IMR-90 (cell line): Measurements from ENCODE around the gene MYRFL. TPM values are rescaled to one million over a fixed set of nuclear protein-coding genes. Genes with fewer than 3 reads are reported as not detected.

Experiments
- ATAC-seq: fragments of 200-7000 bp; cut with Tn5 transposase; 2 replicates; pipeline ENCODE4 v1.9.1; 2020; ENCODE audit warnings: low read depth, mild to moderate bottlenecking, moderate library complexity
- BruUV-seq: library from RNA; stranded (reverse); fragments of 400-500 nt; replicated peaks from 2 replicates; lab custom pipeline; 2021; lab: Mats Ljungman, UMichigan
- CTCF ChIA-PET: fragments of 300-600 bp; formaldehyde crosslinking; extraction: SDS; loops from one replicate; lab custom pipeline; 2021; ENCODE audit warnings: antibody characterized with exemption; lab: Yijun Ruan, JAX
- POLR2A ChIA-PET: fragments of 300-600 bp; sonication (Branson Sonifier 250); formaldehyde crosslinking; loops from one replicate; lab custom pipeline; 2022; ENCODE audit warnings: antibody characterized with exemption; ENCODE audit not compliant: unreplicated experiment; lab: Charles Lee
- DNase-seq: peaks from one replicate; pipeline ENCODE4 v3.0.0; 2013
- H2AFZ ChIP-seq: replicated peaks from 2 replicates; pipeline ENCODE3; 2013; ENCODE audit warnings: low read length, mild to moderate bottlenecking; ENCODE audit not compliant: poor library complexity
- H2AK5ac ChIP-seq: 2 replicates; pipeline ENCODE4 v1.6.1; 2013; ENCODE audit warnings: low read depth, low read length, inconsistent platforms
- H2AK9ac ChIP-seq: replicated peaks from 2 replicates; pipeline ENCODE3; 2013; ENCODE audit warnings: mild to moderate bottlenecking, low read depth, low read length, moderate library complexity; ENCODE audit not compliant: poor library complexity
- H2BK120ac ChIP-seq: 2 replicates; pipeline ENCODE4 v1.6.1; 2013; ENCODE audit warnings: low read depth, low read length, inconsistent platforms
- H2BK15ac ChIP-seq: 3 replicates; pipeline ENCODE4 v1.6.1; 2013; ENCODE audit warnings: low read depth, low read length, inconsistent platforms
- H2BK20ac ChIP-seq: 2 replicates; pipeline ENCODE4 v1.6.1; 2013; ENCODE audit warnings: low read depth, mild to moderate bottlenecking, inconsistent platforms, low read length, moderate library complexity
- H2BK5ac ChIP-seq: 2 replicates; pipeline ENCODE4 v1.6.1; 2013; ENCODE audit warnings: mild to moderate bottlenecking, low read depth, low read length, inconsistent platforms; ENCODE audit not compliant: poor library complexity, severe bottlenecking
- H3K14ac ChIP-seq: replicated peaks from 2 replicates; pipeline ENCODE4 v1.6.1; 2013; ENCODE audit warnings: low read depth, low read length, inconsistent platforms
- H3K18ac ChIP-seq: 2 replicates; pipeline ENCODE4 v1.6.1; 2013; ENCODE audit warnings: low read depth, low read length, control low read depth
- H3K23ac ChIP-seq: 2 replicates; pipeline ENCODE4 v1.6.1; 2013; ENCODE audit warnings: low read depth, low read length, inconsistent platforms
- H3K27ac ChIP-seq: 2 replicates; pipeline ENCODE4 v1.5.1; 2013; ENCODE audit warnings: mild to moderate bottlenecking, control low read depth, low read length; ENCODE audit not compliant: insufficient read depth
- H3K27me3 ChIP-seq: 2 replicates; pipeline ENCODE4 v1.6.1; 2013; ENCODE audit warnings: low read length; ENCODE audit not compliant: control insufficient read depth, insufficient read depth
- H3K36me3 ChIP-seq: 2 replicates; pipeline ENCODE4 v1.6.1; 2013; ENCODE audit warnings: low read length, mixed read lengths; ENCODE audit not compliant: control insufficient read depth, insufficient read depth
- H3K4ac ChIP-seq: 2 replicates; pipeline ENCODE4 v1.6.1; 2013; ENCODE audit warnings: low read depth, low read length, inconsistent platforms
- H3K4me1 ChIP-seq: 2 replicates; pipeline ENCODE4 v1.6.1; 2013; ENCODE audit warnings: low read length, mixed read lengths; ENCODE audit not compliant: control insufficient read depth, insufficient read depth
- H3K4me2 ChIP-seq: 2 replicates; pipeline ENCODE4 v1.6.1; 2013; ENCODE audit warnings: low read depth, mild to moderate bottlenecking, control low read depth, low read length, moderate library complexity
- H3K4me3 ChIP-seq: 2 replicates; pipeline ENCODE4 v1.5.1; 2013; ENCODE audit warnings: low read depth, mild to moderate bottlenecking, control low read depth, low read length, moderate library complexity; ENCODE audit not compliant: insufficient read depth
- H3K56ac ChIP-seq: 2 replicates; pipeline ENCODE4 v1.6.1; 2013; ENCODE audit warnings: low read length, inconsistent platforms; ENCODE audit not compliant: insufficient read depth; ENCODE audit errors: extremely low read depth
- H3K79me1 ChIP-seq, 2 experiments: 2 replicates each; pipeline ENCODE4 v1.6.1; 2013; ENCODE audit warnings: low read length in 2 of 2, inconsistent platforms in 1 of 2, low read depth in 1 of 2
- H3K9ac ChIP-seq: 2 replicates; pipeline ENCODE4 v1.6.1; 2013; ENCODE audit warnings: low read depth, low read length, control low read depth
- H3K9me1 ChIP-seq: 2 replicates; pipeline ENCODE4 v1.6.1; 2013; ENCODE audit warnings: low read length, inconsistent platforms; ENCODE audit not compliant: insufficient read depth
- H3K9me3 ChIP-seq: 2 replicates; pipeline ENCODE4 v1.6.1; 2013; ENCODE audit warnings: low read length; ENCODE audit not compliant: control insufficient read depth, insufficient read depth
- H4K20me1 ChIP-seq: 2 replicates; pipeline ENCODE4 v1.6.1; 2013; ENCODE audit warnings: low read length, inconsistent platforms; ENCODE audit not compliant: insufficient read depth
- H4K5ac ChIP-seq: 2 replicates; pipeline ENCODE4 v1.6.1; 2013; ENCODE audit warnings: mild to moderate bottlenecking, low read depth, low read length, control low read depth
- H4K8ac ChIP-seq, 2 experiments: 2 replicates each; pipeline ENCODE4 v1.6.1; 2013; ENCODE audit warnings: low read depth in 2 of 2, low read length in 2 of 2, control low read depth in 1 of 2, inconsistent platforms in 1 of 2
- H4K91ac ChIP-seq: 2 replicates; pipeline ENCODE4 v1.6.1; 2013; ENCODE audit warnings: low read depth, low read length, inconsistent platforms; ENCODE audit not compliant: insufficient read depth
- CHD1 ChIP-seq: IDR thresholded peaks from 2 replicates; pipeline ENCODE4 v1.6.1; 2012; ENCODE audit warnings: low read depth, low read length, improper control_type of control experiment
- CTCF ChIP-seq: conservative IDR thresholded peaks from 2 replicates; pipeline ENCODE4 v1.5.1; 2012; ENCODE audit warnings: mild to moderate bottlenecking, low read depth, low read length, improper control_type of control experiment
- ELK1 ChIP-seq: fragments of 150-350 bp; IDR thresholded peaks from 2 replicates; pipeline ENCODE4 v1.6.1; 2016; ENCODE audit warnings: low read depth, mild to moderate bottlenecking, low read length, moderate library complexity, borderline replicate concordance
- FOS ChIP-seq: fragments of 150-350 bp; IDR thresholded peaks from 2 replicates; pipeline ENCODE4 v1.6.1; 2016; ENCODE audit warnings: low read depth, low read length
- MAFK ChIP-seq: IDR thresholded peaks from 2 replicates; pipeline ENCODE4 v1.6.1; 2012; ENCODE audit warnings: low read depth, low read length, improper control_type of control experiment
- MAZ ChIP-seq: IDR thresholded peaks from 2 replicates; pipeline ENCODE4 v1.6.1; 2012; ENCODE audit warnings: low read depth, mild to moderate bottlenecking, low read length, improper control_type of control experiment, moderate library complexity, borderline replicate concordance
- RAD21 ChIP-seq: IDR thresholded peaks from 2 replicates; pipeline ENCODE4 v1.6.1; 2012; ENCODE audit warnings: low read length, improper control_type of control experiment
- RFX5 ChIP-seq: IDR thresholded peaks from 2 replicates; pipeline ENCODE4 v1.8.0; 2012; ENCODE audit warnings: low read depth, mild to moderate bottlenecking, low read length, moderate library complexity
- SMC3 ChIP-seq: fragments of 150-350 bp; IDR thresholded peaks from 2 replicates; pipeline ENCODE4 v1.6.1; 2016; ENCODE audit warnings: low read depth, mild to moderate bottlenecking, antibody characterized with exemption, low read length, moderate library complexity
- USF2 ChIP-seq: fragments of 150-350 bp; IDR thresholded peaks from 2 replicates; pipeline ENCODE4 v1.6.1; 2017; ENCODE audit warnings: mild to moderate bottlenecking, antibody characterized with exemption, low read length, low read depth
- dilution Hi-C: fragments of 300-500 bp; cut with HindIII; formaldehyde crosslinking; loops from one replicate; pipeline ENCODE4 v1.14.3; 2018; ENCODE audit warnings: low sequenced_read_pairs; ENCODE audit not compliant: unreplicated experiment
- in situ Hi-C: fragments of 300-500 bp; cut with MboI; formaldehyde crosslinking; loops from 3 replicates; pipeline ENCODE4 v1.14.3; 2019; ENCODE audit warnings: low sequenced_read_pairs, inconsistent platforms, mixed read lengths
- intact Hi-C: fragments of 100-400 bp; cut with micrococcal nuclease; formaldehyde crosslinking; loops from 2 replicates; pipeline ENCODE4 v1.10.0; 2022
- polyA plus RNA-seq, 3 experiments: library from polyadenylated mRNA; depleted of rRNA; stranded (reverse); fragments of >200 nt; gene quantifications; 2 replicates each; pipeline ENCODE4 v1.2.3, GENCODE V29; 2012; ENCODE audit warnings: low replicate concordance in 1 of 3
- total RNA-seq: library from RNA; depleted of rRNA; stranded (reverse); fragments of >200 nt; gene quantifications from 2 replicates; pipeline ENCODE4 v1.2.3, GENCODE V29; 2012

The MYRFL gene
- total and polyA plus RNA-seq, 2 of the 4 experiments (the other 2 are of a cell fraction), result not detected

- ATAC-seq, result no peak
- Histone ChIP-seq H2BK15ac (no peak overlapping the region), H3K9me1 (no peaks in the 10 kb centered on the region), H3K9ac (no peak overlapping the region), H2AK5ac (no peak overlapping the region), H2BK20ac (no peak overlapping the region), H3K4me1 (no peaks in the 10 kb centered on the region), H2AFZ (no peak overlapping the region), H3K23ac (no peak overlapping the region), H4K8ac (no peak overlapping the region), H3K27me3 (no peaks in the 10 kb centered on the region), H3K56ac (no peak overlapping the region), H3K36me3 (no peaks in the 10 kb centered on the region), H2BK5ac (no peak overlapping the region), H4K20me1 (no peaks in the 10 kb centered on the region), H3K4me3 (no peak overlapping the region), H3K18ac (no peak overlapping the region), H3K79me1 (no peaks in the 10 kb centered on the region), H3K14ac (no peak overlapping the region), H2BK120ac (no peak overlapping the region), H3K4me2 (no peak overlapping the region), H3K9me3 (no peaks in the 10 kb centered on the region), H3K27ac (no peak overlapping the region), H4K5ac (no peak overlapping the region), H4K91ac (no peak overlapping the region), H2AK9ac (no peak overlapping the region), H3K4ac (no peak overlapping the region)
- no TSS peak for BruUV-seq
- in situ Hi-C loops, result no loop called here
- ChIA-PET CTCF (no interaction called here), POLR2A (no interaction called here)
- no peak for TF ChIP-seq CTCF
- TF ChIP-seq FOS, result no peak
- no peak for TF ChIP-seq ELK1
- TF ChIP-seq RAD21, result no peak
- no peak for TF ChIP-seq USF2
- TF ChIP-seq MAFK, result no peak
- no peak for TF ChIP-seq MAZ
- TF ChIP-seq SMC3, result no peak
- TF ChIP-seq RFX5, result no peak
- TF ChIP-seq CHD1, result no peak
- dilution Hi-C loops, result no loop called here
- intact Hi-C loops, result no loop called here
- no peak for DNase-seq
Observed at GRCh38 chr12:69846976-69847375, 21.9 kb downstream of the MYRFL start.
